K562 (cell line): Measurements from ENCODE around the gene SCGB1D1. TPM values are rescaled to one million over a fixed set of nuclear protein-coding genes. Genes with fewer than 3 reads are reported as not detected.
A peak's percentile ranks its signal among the peaks of the same experiment; 100 is the strongest.

Source experiments
- ATAC-seq: fragments of 200-7000 bp; cut with Tn5 transposase; 3 replicates; pipeline ENCODE4 v1.9.1; 2020; ENCODE audit warnings: moderate library complexity
- BruUV-seq: library from RNA; stranded (reverse); fragments of 400-500 nt; replicated peaks from 2 replicates; lab custom pipeline; 2021; lab: Mats Ljungman, UMichigan
- CTCF ChIA-PET: fragments of 300-600 bp; formaldehyde crosslinking; extraction: SDS; loops from one replicate; lab custom pipeline; 2021; ENCODE audit warnings: low intra/inter-chr PET ratio; lab: Yijun Ruan, JAX
- POLR2A ChIA-PET: fragments of 300-600, 350-650 bp; sonication (Branson Sonifier 250); formaldehyde crosslinking; extraction: SDS; loops from one replicate; lab custom pipeline; 2021; ENCODE audit warnings: antibody characterized with exemption, inconsistent platforms; lab: Yijun Ruan, JAX
- DNase-seq, 4 experiments: peaks; one replicate each; pipeline versions ENCODE4 v3.0.0 to v3.0.0-alpha.2; 2011 to 2018; ENCODE audit warnings: low spot score in 3 of 4, mixed read lengths in 3 of 4; ENCODE audit errors: extremely low read depth in 1 of 4
- FAIRE-seq: peaks from 2 replicates; lab custom pipeline; 2011; peaks lifted over from hg19 to GRCh38; lab: Jason Lieb, UNC
- H2AFZ ChIP-seq: 2 replicates; pipeline ENCODE4 v1.6.0; 2011; ENCODE audit warnings: low read depth, low read length, control low read depth, inconsistent platforms
- H3K27ac ChIP-seq: fragments of 200-600 bp; 3 replicates; pipeline ENCODE4 v1.8.0; 2011; ENCODE audit warnings: low read depth, mild to moderate bottlenecking, control low read depth, inconsistent platforms, low read length, moderate library complexity, mixed read lengths; ENCODE audit errors: extremely low read depth
- H3K27me3 ChIP-seq, 2 experiments: fragments of 300-600 bp in 1 of 2; 2 replicates in 1 of 2; 3 replicates in 1 of 2; pipeline versions ENCODE4 v1.6.0 to v1.8.0; 2011; ENCODE audit warnings: inconsistent platforms in 2 of 2, low read length in 2 of 2, mild to moderate bottlenecking in 1 of 2, mixed read lengths in 1 of 2, moderate library complexity in 1 of 2; ENCODE audit not compliant: control insufficient read depth in 2 of 2, insufficient read depth in 2 of 2
- H3K36me3 ChIP-seq: fragments of 300-600 bp; 3 replicates; pipeline ENCODE4 v1.8.0; 2011; ENCODE audit warnings: mild to moderate bottlenecking, low read length, inconsistent platforms; ENCODE audit not compliant: control insufficient read depth, insufficient read depth
- H3K4me1 ChIP-seq, 2 experiments: fragments of 200-600 bp in 1 of 2; replicated peaks in 1 of 2; 2 replicates in 1 of 2; 3 replicates in 1 of 2; pipeline versions ENCODE4 v1.5.1 to v1.8.0; 2011; ENCODE audit warnings: inconsistent platforms in 2 of 2, low read length in 2 of 2, mild to moderate bottlenecking in 1 of 2, mixed read lengths in 1 of 2, moderate library complexity in 1 of 2; ENCODE audit not compliant: control insufficient read depth in 2 of 2, insufficient read depth in 2 of 2
- H3K4me2 ChIP-seq: 2 replicates; pipeline ENCODE4 v1.6.1; 2011; ENCODE audit warnings: low read length, control low read depth, inconsistent platforms, mixed read lengths; ENCODE audit not compliant: insufficient read depth
- H3K4me3 ChIP-seq: fragments of 200-600 bp; sonication (generic), shearing (Covaris generic); 2 replicates; pipeline ENCODE4 v1.5.1; 2016; ENCODE audit warnings: control low read depth, inconsistent platforms
- H3K79me2 ChIP-seq: fragments of 200-600 bp; 3 replicates; pipeline ENCODE4 v1.8.0; 2011; ENCODE audit warnings: low read length, inconsistent platforms; ENCODE audit not compliant: control insufficient read depth, insufficient read depth
- H3K9ac ChIP-seq, 2 experiments: 2 replicates each; pipeline versions ENCODE4 v1.6.0 to v1.6.1; 2011; ENCODE audit warnings: low read depth in 2 of 2, low read length in 2 of 2, control low read depth in 1 of 2, inconsistent platforms in 1 of 2, mild to moderate bottlenecking in 1 of 2, mixed read lengths in 1 of 2; ENCODE audit not compliant: insufficient read depth in 1 of 2
- H3K9me1 ChIP-seq: one replicate; pipeline ENCODE4 v1.6.0; 2011; ENCODE audit warnings: inconsistent platforms, mild to moderate bottlenecking, low read length, moderate library complexity; ENCODE audit not compliant: control insufficient read depth, insufficient read depth
- H3K9me3 ChIP-seq: replicated peaks from 2 replicates; pipeline ENCODE4 v1.5.1; 2011; ENCODE audit warnings: low read depth, low read length, inconsistent platforms; ENCODE audit not compliant: control insufficient read depth, insufficient read depth
- H4K20me1 ChIP-seq: replicated peaks from 2 replicates; pipeline ENCODE4 v1.6.1; 2011; ENCODE audit warnings: low read length, inconsistent platforms, mixed read lengths; ENCODE audit not compliant: control insufficient read depth, insufficient read depth
- C11orf30 ChIP-seq: fragments of 450-650 bp; IDR thresholded peaks from 2 replicates; pipeline ENCODE4 v1.6.1; 2016; ENCODE audit warnings: low read depth, mild to moderate bottlenecking
- CBX8 ChIP-seq: fragments of 200-600 bp; sonication (generic); IDR thresholded peaks from 2 replicates; pipeline ENCODE4 v1.6.1; 2012; ENCODE audit warnings: borderline replicate concordance, mixed run types, low read depth, mild to moderate bottlenecking, moderate library complexity, mixed read lengths, low read length, control low read depth, inconsistent platforms; ENCODE audit not compliant: poor library complexity, severe bottlenecking; ENCODE audit errors: extremely low read depth
- CHD2 ChIP-seq: IDR thresholded peaks from 2 replicates; pipeline ENCODE4 v1.6.1; 2011; ENCODE audit warnings: low read depth, low read length
- NKRF ChIP-seq: fragments of 450-650 bp; IDR thresholded peaks from 2 replicates; pipeline ENCODE4 v1.6.1; 2016; ENCODE audit warnings: borderline replicate concordance
- RBM14 ChIP-seq: fragments of 200-400 bp; formaldehyde crosslinking; IDR thresholded peaks from 2 replicates; pipeline ENCODE4 v1.6.1; 2018; ENCODE audit warnings: low read depth, mild to moderate bottlenecking, low read length, moderate library complexity, borderline replicate concordance; ENCODE audit not compliant: insufficient read depth
- RBM17 ChIP-seq: fragments of 200-400 bp; formaldehyde crosslinking; IDR thresholded peaks from 2 replicates; pipeline ENCODE4 v1.6.1; 2017; ENCODE audit warnings: low read depth, mild to moderate bottlenecking, low read length, borderline replicate concordance
- SNAPC5 ChIP-seq: fragments of 250-450 bp; sonication (Bioruptor Pico); IDR thresholded peaks from 2 replicates; pipeline ENCODE4 v1.8.0; 2021; ENCODE audit warnings: moderate library complexity, mild to moderate bottlenecking, inconsistent platforms
- ZNF589 ChIP-seq: fragments of 200-800 bp; sonication (Bioruptor generic); IDR thresholded peaks from 2 replicates; pipeline ENCODE4 v1.6.1; 2016; ENCODE audit warnings: low read depth, missing genetic modification characterization, missing compliant biosample characterization
- ZZZ3 ChIP-seq: fragments of 450-650 bp; IDR thresholded peaks from 2 replicates; pipeline ENCODE4 v1.6.1; 2016; ENCODE audit warnings: antibody characterized with exemption, mild to moderate bottlenecking, moderate library complexity
- WGBS: fragments of 100-300 bp; shearing (Covaris generic); methylation state at CpG from one replicate; pipeline ENCODE4 v1.1.6; 2016; ENCODE audit warnings: low coverage, mixed read lengths; ENCODE audit not compliant: insufficient coverage; ENCODE audit errors: missing lambda C conversion rate; 5-methylcytosine and 5-hydroxymethylcytosine counted together
- in situ Hi-C: fragments of 300-500 bp; cut with MboI; formaldehyde crosslinking; loops from 4 replicates; pipeline ENCODE4 v1.15.0; 2018; ENCODE audit warnings: inconsistent platforms, mixed read lengths
- intact Hi-C: fragments of 100-400 bp; cut with micrococcal nuclease; formaldehyde crosslinking; loops from 2 replicates; pipeline ENCODE4 v1.14.2; 2022
- polyA plus RNA-seq, 8 experiments: library from polyadenylated mRNA; depleted of rRNA in 4 of 8; stranded (reverse) in 5 of 8; unstranded in 3 of 8; fragments of >200 nt; fragmentation: Nextera tagmentation in 2 of 8; fragmentation: Illumina TruSeq in 1 of 8; extraction: Ambion mirVana in 2 of 8; extraction: Trizol in 1 of 8; gene quantifications; 2 replicates each; pipeline versions ENCODE4 v1.2.1 to v1.2.3, GENCODE V29; 2011 to 2014; ENCODE audit warnings: inconsistent platforms in 1 of 8, missing spikeins in 1 of 8
- total RNA-seq, 7 experiments: library from RNA; depleted of rRNA in 6 of 7; stranded (reverse); fragments of >200 nt in 6 of 7; fragmentation: Illumina TruSeq in 2 of 7; extraction: Trizol in 2 of 7; gene quantifications; 2 replicates each; pipeline versions ENCODE4 v1.2.1 to v1.2.3, GENCODE V29; 2011 to 2021; ENCODE audit warnings: low replicate concordance in 1 of 7

Gene SCGB1D1
- total and polyA plus RNA-seq, 9 of the 15 experiments (the other 6 are each of a cell fraction or from before 2014, with no cell fraction given): not detected

- Histone ChIP-seq H3K9me1 (no peaks in the 10 kb centered on the region), H3K27ac (no peak overlapping the region), H3K36me3 (peaks cover 71% of the 10 kb centered on the region; the same call in 2 of the 3 replicates), H3K27me3 (no peaks in the 10 kb centered on the region), H2AFZ (no peak overlapping the region), H3K4me3 (no peak overlapping the region), H3K4me1 (no peaks in the 10 kb centered on the region), H3K9ac (0 out of 4 replicates have a peak overlapping the region, but pooled peaks of 1 of the 2 experiments have one; percentile 8), H4K20me1 (no peaks in the 10 kb centered on the region; the same call in 1 of the 2 replicates), H3K79me2 (no peaks in the 10 kb centered on the region), H3K9me3 (no peaks in the 10 kb centered on the region), H3K4me2 (no peak overlapping the region)
- CTCF ChIA-PET: no interaction called here
- TF ChIP-seq SNAPC5 (CRISPR knock-in tag) (no peak), RBM14 (no peak), CHD2 (no peak), C11orf30 (no peak), NKRF (no peak), CBX8 (no peak), RBM17 (no peak), ZZZ3 (no peak), ZNF589 (no peak)
- no peak for DNase-seq
- in situ Hi-C loops (no loop called here), intact Hi-C loops (no loop called here)
- no TSS peak for BruUV-seq
- ATAC-seq: no peak
- FAIRE-seq: no peak
- 78% methylated on average over 10 of the region's 10 CpGs for WGBS
- POLR2A ChIA-PET: interaction anchor here (0.6 to 1.6 kb wide), 5 partner anchors 9 to 1388 kb away, joined by 3 to 5 read pairs (median 3); partner anchors contain the start of gene SCGB1D4
Measured at GRCh38 chr11:62150887-62151736, 38.9 kb upstream of the SCGB1D1 start.
